NCI-H1105 treated with DMSO at 0.1 percent for 48 hours (cell line): ENCODE data around the gene SPEG.

Experiments
- DNase-seq: peaks from one replicate; lab custom pipeline; 2025; lab: John Stamatoyannopoulos, UW

SPEG gene

GRCh38 chr2:219497495-219498279 is 63.0 kb downstream of the SPEG start:
- DNase-seq = no peak

- DNase-seq = peak; percentile 94
Measured at GRCh38 chr2:219498280-219499057, 63.8 kb downstream of the SPEG start, which contains the start of gene GMPPA. GMPPA (plus strand) TSS chr2:219498891; CDS start chr2:219499976, 1,085 bp downstream.

GRCh38 chr2:219499058-219499307 is 64.3 kb downstream of the SPEG start:
- no peak for DNase-seq

GRCh38 chr2:219499555-219499954 is 64.9 kb downstream of the SPEG start:
- no peak for DNase-seq

- no peak for DNase-seq
Measured at GRCh38 chr2:219500135-219500534, 65.5 kb downstream of the SPEG start.

- DNase-seq = no peak
Measured at GRCh38 chr2:219501849-219502248, 67.2 kb downstream of the SPEG start.

GRCh38 chr2:219502618-219503017 is 68.0 kb downstream of the SPEG start:
- DNase-seq = no peak

GRCh38 chr2:219505585-219505984 is 70.9 kb downstream of the SPEG start:
- no peak for DNase-seq

GRCh38 chr2:219506153-219506801 is 71.6 kb downstream of the SPEG start:
- no peak for DNase-seq

GRCh38 chr2:219506802-219507526 is 72.3 kb downstream of the SPEG start:
- DNase-seq = no peak

- no peak for DNase-seq
Measured at GRCh38 chr2:219507581-219508443, 73.2 kb downstream of the SPEG start.

GRCh38 chr2:219508444-219508734 is 73.7 kb downstream of the SPEG start:
- no peak for DNase-seq

GRCh38 chr2:219508971-219509779 is 74.5 kb downstream of the SPEG start:
- peak; percentile 10 for DNase-seq

- peak; percentile 44 for DNase-seq
Measured at GRCh38 chr2:219509780-219510511, 75.3 kb downstream of the SPEG start.

GRCh38 chr2:219510512-219511135 is 76.0 kb downstream of the SPEG start:
- DNase-seq = no peak

GRCh38 chr2:219511547-219512325 is 77.1 kb downstream of the SPEG start:
- peak; percentile 16 for DNase-seq

GRCh38 chr2:219512524-219513216 is 78.0 kb downstream of the SPEG start:
- no peak for DNase-seq

GRCh38 chr2:219513787-219514186 is 79.1 kb downstream of the SPEG start:
- DNase-seq = no peak
